HG02763 (cell line): ENCODE results near the gene COLGALT1.
"Not testable (repeated sequence)": the region's sequence is repeated elsewhere in the genome, so short reads cannot be mapped to it uniquely, and the experiment has no call there.

Experiments used
- ATAC-seq: cut with Tn5 transposase; IDR thresholded peaks from one replicate; pipeline ENCODE4 v1.9.1; 2021; ENCODE audit warnings: mild to moderate bottlenecking, moderate library complexity; ENCODE audit not compliant: unreplicated experiment

COLGALT1 gene

GRCh38 chr19:17532116-17532515 lies 23.3 kb upstream of the COLGALT1 start:
- ATAC-seq: no peak

GRCh38 chr19:17532557-17532956 lies 22.9 kb upstream of the COLGALT1 start:
- ATAC-seq: no peak

- ATAC-seq: no peak
Observed at GRCh38 chr19:17534767-17535166, 20.7 kb upstream of the COLGALT1 start.

GRCh38 chr19:17536955-17537354 lies 18.5 kb upstream of the COLGALT1 start:
- ATAC-seq: no peak

GRCh38 chr19:17538684-17539237 lies 16.7 kb upstream of the COLGALT1 start:
- ATAC-seq: no peak

- peak; percentile 54 for ATAC-seq
Observed at GRCh38 chr19:17539238-17540117, 16.0 kb upstream of the COLGALT1 start.

GRCh38 chr19:17540174-17540573 lies 15.3 kb upstream of the COLGALT1 start:
- ATAC-seq: no peak

- ATAC-seq: no peak
Observed at GRCh38 chr19:17541184-17541759, 14.2 kb upstream of the COLGALT1 start.

GRCh38 chr19:17542042-17542441 lies 13.4 kb upstream of the COLGALT1 start:
- ATAC-seq: no peak

GRCh38 chr19:17542793-17543582 lies 12.5 kb upstream of the COLGALT1 start:
- ATAC-seq: no peak

GRCh38 chr19:17543986-17544385 lies 11.5 kb upstream of the COLGALT1 start:
- ATAC-seq: no peak

- ATAC-seq: no peak
Observed at GRCh38 chr19:17544418-17544817, 11.0 kb upstream of the COLGALT1 start.

- ATAC-seq: no peak
Observed at GRCh38 chr19:17548145-17548544, 7.3 kb upstream of the COLGALT1 start.

- ATAC-seq: no peak
Observed at GRCh38 chr19:17549085-17549740, 6.2 kb upstream of the COLGALT1 start.

- no peak for ATAC-seq
Observed at GRCh38 chr19:17550076-17550667, 5.3 kb upstream of the COLGALT1 start.

- not testable (repeated sequence) for ATAC-seq
Observed at GRCh38 chr19:17552735-17553134, 2.7 kb upstream of the COLGALT1 start.

GRCh38 chr19:17553256-17553655 lies 2.2 kb upstream of the COLGALT1 start:
- no peak for ATAC-seq

GRCh38 chr19:17554968-17555479 lies 425 bp upstream of the COLGALT1 start:
- no peak for ATAC-seq

- ATAC-seq: no peak
Observed at GRCh38 chr19:17555929-17556813, 722 bp downstream of the COLGALT1 start.
